SIG-M5 treated with dmso at 0.1 percent for 504 hours (cell line): ENCODE data around the gene DAB2IP.

Experiments used
- DNase-seq: peaks from one replicate; lab custom pipeline; 2025; ENCODE audit not compliant: unreplicated experiment; lab: John Stamatoyannopoulos, UW

DAB2IP gene

GRCh38 chr9:121625590-121625989, 25.8 kb upstream of the DAB2IP start:
- DNase-seq = no peak

- DNase-seq = no peak
Measured at GRCh38 chr9:121626012-121626411, 25.4 kb upstream of the DAB2IP start.

GRCh38 chr9:121627427-121627826, 24.0 kb upstream of the DAB2IP start:
- no peak for DNase-seq

GRCh38 chr9:121628401-121628800, 23.0 kb upstream of the DAB2IP start:
- no peak for DNase-seq

- DNase-seq = no peak
Measured at GRCh38 chr9:121631115-121631514, 20.3 kb upstream of the DAB2IP start.

GRCh38 chr9:121631978-121632418, 19.4 kb upstream of the DAB2IP start:
- no peak for DNase-seq

GRCh38 chr9:121633119-121633714, 18.2 kb upstream of the DAB2IP start:
- no peak for DNase-seq

- DNase-seq = no peak
Measured at GRCh38 chr9:121633736-121634135, 17.7 kb upstream of the DAB2IP start.

- DNase-seq = no peak
Measured at GRCh38 chr9:121634329-121635261, 16.8 kb upstream of the DAB2IP start.

- no peak for DNase-seq
Measured at GRCh38 chr9:121635300-121635876, 16.0 kb upstream of the DAB2IP start.

GRCh38 chr9:121636341-121636865, 15.0 kb upstream of the DAB2IP start:
- DNase-seq = no peak

GRCh38 chr9:121636978-121637712, 14.3 kb upstream of the DAB2IP start:
- DNase-seq = no peak

GRCh38 chr9:121637713-121638220, 13.7 kb upstream of the DAB2IP start:
- no peak for DNase-seq

- DNase-seq = no peak
Measured at GRCh38 chr9:121638399-121638798, 13.0 kb upstream of the DAB2IP start.

- no peak for DNase-seq
Measured at GRCh38 chr9:121638901-121639592, 12.4 kb upstream of the DAB2IP start.

GRCh38 chr9:121639619-121640018, 11.8 kb upstream of the DAB2IP start:
- no peak for DNase-seq

GRCh38 chr9:121640076-121640475, 11.4 kb upstream of the DAB2IP start:
- DNase-seq = no peak

- DNase-seq = no peak
Measured at GRCh38 chr9:121640491-121641223, 10.8 kb upstream of the DAB2IP start.

GRCh38 chr9:121641224-121641611, 10.2 kb upstream of the DAB2IP start:
- no peak for DNase-seq

GRCh38 chr9:121642758-121643157, 8.7 kb upstream of the DAB2IP start:
- DNase-seq = no peak
